Measurements from ENCODE around the gene NKX3-2. TPM values are rescaled to one million over a fixed set of nuclear protein-coding genes. Genes with fewer than 3 reads are reported as not detected.
"Not testable (repeated sequence)": the region's sequence is repeated elsewhere in the genome, so short reads cannot be mapped to it uniquely, and the experiment has no call there.

NKX3-2 gene
- total and polyA plus RNA-seq, 5 donors from 2014 or later: not detected

- H3K4me3 ChIP-seq (ENCODE audit: low read depth, low read length): no peak overlapping the region
- Mint-ChIP-seq H3K9me3 (peaks cover 0 to 2% (median 0%) of the 10 kb centered on the region in 7 donors), H3K27me3 (no peaks in the 10 kb centered on the region), H3K36me3 (peaks cover 48% of the 10 kb centered on the region), H3K4me3 (no peak overlapping the region), H3K4me1 (peaks cover 0 to 2% (median 0%) of the 10 kb centered on the region in 4 donors), H3K27ac (peak overlapping the region in 1 of 3 donors; percentile 2)
- H3K9me3 ChIP-seq (ENCODE audit: control insufficient read depth in 2 of 2, low read length in 2 of 2): no peaks in the 10 kb centered on the region
- ATAC-seq (ENCODE audit: low read depth in 2 of 2) (no peak), DNase-seq (no peak)
- H3K27me3 ChIP-seq (ENCODE audit: control insufficient read depth, insufficient read depth, low read length): no peaks in the 10 kb centered on the region
- H3K36me3 ChIP-seq (ENCODE audit: control insufficient read depth, insufficient read depth, low read length): peaks cover 36% of the 10 kb centered on the region
- no peaks in the 10 kb centered on the region for H3K4me1 ChIP-seq (ENCODE audit: control insufficient read depth, insufficient read depth, low read length, poor library complexity, severe bottlenecking)
- H3K27ac ChIP-seq (ENCODE audit: insufficient read depth, low read length, poor library complexity, severe bottlenecking): no peak overlapping the region
Measured at GRCh38 chr4:13567125-13567524, 22.8 kb upstream of the NKX3-2 start.

- Histone ChIP-seq H3K4me3 (ENCODE audit: low read depth, low read length) (no peak overlapping the region), H3K36me3 (ENCODE audit: control insufficient read depth, insufficient read depth, low read length) (peaks cover 3% of the 10 kb centered on the region), H3K27ac (ENCODE audit: insufficient read depth, low read length, poor library complexity, severe bottlenecking) (no peak overlapping the region), H3K9me3 (ENCODE audit: control insufficient read depth in 2 of 2, low read length in 2 of 2) (no peaks in the 10 kb centered on the region), H3K4me1 (ENCODE audit: control insufficient read depth, insufficient read depth, low read length, poor library complexity, severe bottlenecking) (no peaks in the 10 kb centered on the region), H3K27me3 (ENCODE audit: control insufficient read depth, insufficient read depth, low read length) (no peaks in the 10 kb centered on the region)
- ATAC-seq (ENCODE audit: low read depth in 2 of 2) (no peak), DNase-seq (no peak)
- H3K4me1 Mint-ChIP-seq: peaks cover 0 to under 1% (median 0%) of the 10 kb centered on the region in 4 donors
- no peak overlapping the region for H3K4me3 Mint-ChIP-seq
- no peak overlapping the region for H3K27ac Mint-ChIP-seq
- no peaks in the 10 kb centered on the region for H3K27me3 Mint-ChIP-seq
- H3K36me3 Mint-ChIP-seq: peaks cover 14% of the 10 kb centered on the region
- H3K9me3 Mint-ChIP-seq: peaks cover 0 to 3% (median 0%) of the 10 kb centered on the region in 7 donors
Measured at GRCh38 chr4:13562876-13563275, 18.6 kb upstream of the NKX3-2 start.

- no peak for ATAC-seq (ENCODE audit: low read depth in 2 of 2)
- DNase-seq: no peak
- Mint-ChIP-seq H3K4me3 (no peak overlapping the region), H3K36me3 (peaks cover 6% of the 10 kb centered on the region), H3K4me1 (no peaks in the 10 kb centered on the region), H3K27ac (no peak overlapping the region), H3K27me3 (no peaks in the 10 kb centered on the region), H3K9me3 (peaks cover 0 to 5% (median 0%) of the 10 kb centered on the region in 7 donors)
- Histone ChIP-seq H3K36me3 (ENCODE audit: control insufficient read depth, insufficient read depth, low read length) (no peaks in the 10 kb centered on the region), H3K4me3 (ENCODE audit: low read depth, low read length) (no peak overlapping the region), H3K9me3 (ENCODE audit: control insufficient read depth in 2 of 2, low read length in 2 of 2) (no peaks in the 10 kb centered on the region), H3K27ac (ENCODE audit: insufficient read depth, low read length, poor library complexity, severe bottlenecking) (no peak overlapping the region), H3K4me1 (ENCODE audit: control insufficient read depth, insufficient read depth, low read length, poor library complexity, severe bottlenecking) (no peaks in the 10 kb centered on the region), H3K27me3 (ENCODE audit: control insufficient read depth, insufficient read depth, low read length) (peaks cover 4% of the 10 kb centered on the region)
Measured at GRCh38 chr4:13561673-13562072, 17.4 kb upstream of the NKX3-2 start.

- H3K27me3 ChIP-seq (ENCODE audit: control insufficient read depth, insufficient read depth, low read length); H3K4me1 ChIP-seq (ENCODE audit: control insufficient read depth, insufficient read depth, low read length, poor library complexity, severe bottlenecking); H3K36me3 Mint-ChIP-seq; ATAC-seq (ENCODE audit: low read depth in 2 of 2); H3K9me3 Mint-ChIP-seq; H3K4me3 ChIP-seq (ENCODE audit: low read depth, low read length); H3K27ac ChIP-seq (ENCODE audit: insufficient read depth, low read length, poor library complexity, severe bottlenecking); H3K4me3 Mint-ChIP-seq; H3K27me3 Mint-ChIP-seq; H3K9me3 ChIP-seq (ENCODE audit: control insufficient read depth in 2 of 2, low read length in 2 of 2); H3K4me1 Mint-ChIP-seq; DNase-seq; H3K36me3 ChIP-seq (ENCODE audit: control insufficient read depth, insufficient read depth, low read length); H3K27ac Mint-ChIP-seq: not testable (repeated sequence)
Measured at GRCh38 chr4:13560111-13560510, 15.8 kb upstream of the NKX3-2 start.

- H3K36me3 ChIP-seq (ENCODE audit: control insufficient read depth, insufficient read depth, low read length): no peaks in the 10 kb centered on the region
- H3K27ac ChIP-seq (ENCODE audit: insufficient read depth, low read length, poor library complexity, severe bottlenecking): no peak overlapping the region
- Mint-ChIP-seq H3K36me3 (no peaks in the 10 kb centered on the region), H3K4me1 (no peaks in the 10 kb centered on the region), H3K4me3 (peak overlapping the region in 1 of 4 donors; percentile 22), H3K9me3 (peaks cover 0 to 5% (median 0%) of the 10 kb centered on the region in 7 donors), H3K27me3 (peaks cover 3% of the 10 kb centered on the region), H3K27ac (no peak overlapping the region)
- DNase-seq: no peak
- peaks cover 4% of the 10 kb centered on the region for H3K27me3 ChIP-seq (ENCODE audit: control insufficient read depth, insufficient read depth, low read length)
- no peak overlapping the region for H3K4me3 ChIP-seq (ENCODE audit: low read depth, low read length)
- H3K9me3 ChIP-seq (ENCODE audit: control insufficient read depth in 2 of 2, low read length in 2 of 2): no peaks in the 10 kb centered on the region
- no peak for ATAC-seq (ENCODE audit: low read depth in 2 of 2)
- H3K4me1 ChIP-seq (ENCODE audit: control insufficient read depth, insufficient read depth, low read length, poor library complexity, severe bottlenecking): no peaks in the 10 kb centered on the region
Measured at GRCh38 chr4:13559413-13559812, 15.1 kb upstream of the NKX3-2 start.

- no peaks in the 10 kb centered on the region for H3K36me3 ChIP-seq (ENCODE audit: control insufficient read depth, insufficient read depth, low read length)
- DNase-seq: no peak
- Mint-ChIP-seq H3K9me3 (peaks cover 0 to 5% (median 0%) of the 10 kb centered on the region in 7 donors), H3K36me3 (no peaks in the 10 kb centered on the region), H3K27ac (no peak overlapping the region), H3K4me3 (no peak overlapping the region), H3K27me3 (peaks cover 7% of the 10 kb centered on the region), H3K4me1 (no peaks in the 10 kb centered on the region)
- ATAC-seq (ENCODE audit: low read depth in 2 of 2): no peak
- no peaks in the 10 kb centered on the region for H3K4me1 ChIP-seq (ENCODE audit: control insufficient read depth, insufficient read depth, low read length, poor library complexity, severe bottlenecking)
- peaks cover 4% of the 10 kb centered on the region for H3K27me3 ChIP-seq (ENCODE audit: control insufficient read depth, insufficient read depth, low read length)
- no peaks in the 10 kb centered on the region for H3K9me3 ChIP-seq (ENCODE audit: control insufficient read depth in 2 of 2, low read length in 2 of 2)
- no peak overlapping the region for H3K27ac ChIP-seq (ENCODE audit: insufficient read depth, low read length, poor library complexity, severe bottlenecking)
- H3K4me3 ChIP-seq (ENCODE audit: low read depth, low read length): no peak overlapping the region
Measured at GRCh38 chr4:13558881-13559280, 14.6 kb upstream of the NKX3-2 start.

GRCh38 chr4:13555325-13555724, 11.0 kb upstream of the NKX3-2 start:
- DNase-seq (no peak), ATAC-seq (ENCODE audit: low read depth in 2 of 2) (no peak)
- H3K36me3 ChIP-seq (ENCODE audit: control insufficient read depth, insufficient read depth, low read length): no peaks in the 10 kb centered on the region
- Mint-ChIP-seq H3K9me3 (peaks cover 0 to 10% (median 1%) of the 10 kb centered on the region in 7 donors), H3K36me3 (no peaks in the 10 kb centered on the region), H3K4me1 (no peaks in the 10 kb centered on the region), H3K27ac (no peak overlapping the region), H3K4me3 (no peak overlapping the region), H3K27me3 (peaks cover 32% of the 10 kb centered on the region)
- no peak overlapping the region for H3K27ac ChIP-seq (ENCODE audit: insufficient read depth, low read length, poor library complexity, severe bottlenecking)
- H3K27me3 ChIP-seq (ENCODE audit: control insufficient read depth, insufficient read depth, low read length): peaks cover 14% of the 10 kb centered on the region
- H3K4me1 ChIP-seq (ENCODE audit: control insufficient read depth, insufficient read depth, low read length, poor library complexity, severe bottlenecking): no peaks in the 10 kb centered on the region
- no peaks in the 10 kb centered on the region for H3K9me3 ChIP-seq (ENCODE audit: control insufficient read depth in 2 of 2, low read length in 2 of 2)
- no peak overlapping the region for H3K4me3 ChIP-seq (ENCODE audit: low read depth, low read length)

GRCh38 chr4:13553081-13553480, 8.8 kb upstream of the NKX3-2 start:
- no peaks in the 10 kb centered on the region for H3K36me3 ChIP-seq (ENCODE audit: control insufficient read depth, insufficient read depth, low read length)
- Mint-ChIP-seq H3K4me3 (no peak overlapping the region), H3K9me3 (peaks cover 0 to 10% (median 1%) of the 10 kb centered on the region in 7 donors), H3K27me3 (peaks cover 52% of the 10 kb centered on the region), H3K36me3 (no peaks in the 10 kb centered on the region), H3K4me1 (peaks cover 8 to 11% (median 10%) of the 10 kb centered on the region in 4 donors), H3K27ac (no peak overlapping the region)
- peaks cover 24% of the 10 kb centered on the region for H3K27me3 ChIP-seq (ENCODE audit: control insufficient read depth, insufficient read depth, low read length)
- H3K9me3 ChIP-seq (ENCODE audit: control insufficient read depth in 2 of 2, low read length in 2 of 2): no peaks in the 10 kb centered on the region
- no peak for DNase-seq
- H3K27ac ChIP-seq (ENCODE audit: insufficient read depth, low read length, poor library complexity, severe bottlenecking): no peak overlapping the region
- H3K4me3 ChIP-seq (ENCODE audit: low read depth, low read length): no peak overlapping the region
- peaks cover 12% of the 10 kb centered on the region for H3K4me1 ChIP-seq (ENCODE audit: control insufficient read depth, insufficient read depth, low read length, poor library complexity, severe bottlenecking)
- ATAC-seq (ENCODE audit: low read depth in 2 of 2): no peak
